ENCODE measurements around the gene SLC4A2. TPM values are rescaled to one million over a fixed set of nuclear protein-coding genes. Genes with fewer than 3 reads are reported as not detected.

The SLC4A2 gene
- total RNA-seq, 4 donors from 2014 or later, result 31.9 to 78.7 (median 59.7) TPM

DNA sequence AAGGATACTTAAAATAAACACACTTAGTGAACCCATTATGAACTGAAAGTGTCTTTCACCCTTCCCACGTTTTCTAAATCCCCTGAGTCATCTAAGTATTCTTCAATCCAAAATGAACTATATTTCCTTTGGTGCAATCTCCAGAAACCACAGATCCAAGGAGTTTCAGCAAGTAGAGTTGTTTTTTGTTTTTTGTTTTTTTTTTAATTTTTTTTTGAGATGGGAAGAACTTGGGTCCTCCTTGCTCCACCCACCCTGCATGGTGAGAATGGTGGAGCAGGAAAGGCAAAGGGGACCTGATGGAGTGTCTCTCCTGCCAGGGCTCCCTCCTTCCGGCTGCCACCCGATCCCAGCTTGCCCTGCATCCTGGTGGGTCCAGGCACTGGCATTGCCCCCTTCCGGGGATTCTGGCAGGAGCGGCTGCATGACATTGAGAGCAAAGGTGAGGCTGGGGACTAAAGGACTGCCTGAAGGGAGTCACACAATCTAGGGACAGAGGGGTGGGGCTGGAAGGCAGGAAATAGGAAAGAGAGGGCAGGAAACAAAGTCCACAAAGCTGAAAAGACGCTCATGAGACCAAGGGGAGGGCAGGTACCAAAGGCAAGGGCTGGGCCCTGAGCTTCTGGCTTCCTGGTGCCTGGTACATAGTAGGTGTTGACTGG, 47.2 kb upstream of the SLC4A2 start:
- WGBS, result 75% methylated on average over 6 of the region's 6 CpGs
- H3K4me1 ChIP-seq, result peaks cover 42% of the 10 kb centered on the region
- no peaks in the 10 kb centered on the region for H3K36me3 ChIP-seq
- peaks cover 45% of the 10 kb centered on the region for H3K27me3 ChIP-seq
- TF ChIP-seq POLR2AphosphoS5 (IDR thresholded peaks at IDR 0.05) (no peak), POLR2A (IDR thresholded peaks at IDR 0.05) (no peak), EP300 (IDR thresholded peaks at IDR 0.05) (no peak)
- TF ChIP-seq, protein P1, sequence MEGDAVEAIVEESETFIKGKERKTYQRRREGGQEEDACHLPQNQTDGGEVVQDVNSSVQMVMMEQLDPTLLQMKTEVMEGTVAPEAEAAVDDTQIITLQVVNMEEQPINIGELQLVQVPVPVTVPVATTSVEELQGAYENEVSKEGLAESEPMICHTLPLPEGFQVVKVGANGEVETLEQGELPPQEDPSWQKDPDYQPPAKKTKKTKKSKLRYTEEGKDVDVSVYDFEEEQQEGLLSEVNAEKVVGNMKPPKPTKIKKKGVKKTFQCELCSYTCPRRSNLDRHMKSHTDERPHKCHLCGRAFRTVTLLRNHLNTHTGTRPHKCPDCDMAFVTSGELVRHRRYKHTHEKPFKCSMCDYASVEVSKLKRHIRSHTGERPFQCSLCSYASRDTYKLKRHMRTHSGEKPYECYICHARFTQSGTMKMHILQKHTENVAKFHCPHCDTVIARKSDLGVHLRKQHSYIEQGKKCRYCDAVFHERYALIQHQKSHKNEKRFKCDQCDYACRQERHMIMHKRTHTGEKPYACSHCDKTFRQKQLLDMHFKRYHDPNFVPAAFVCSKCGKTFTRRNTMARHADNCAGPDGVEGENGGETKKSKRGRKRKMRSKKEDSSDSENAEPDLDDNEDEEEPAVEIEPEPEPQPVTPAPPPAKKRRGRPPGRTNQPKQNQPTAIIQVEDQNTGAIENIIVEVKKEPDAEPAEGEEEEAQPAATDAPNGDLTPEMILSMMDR (IDR thresholded peaks at IDR 0.05), result no peak
- no peak overlapping the region for H3K4me3 ChIP-seq
- no peaks in the 10 kb centered on the region for H3K9me3 ChIP-seq
- H3K27ac ChIP-seq, result no peak overlapping the region
- no peak for DNase-seq (ENCODE audit: low spot score in 2 of 2)

DNA sequence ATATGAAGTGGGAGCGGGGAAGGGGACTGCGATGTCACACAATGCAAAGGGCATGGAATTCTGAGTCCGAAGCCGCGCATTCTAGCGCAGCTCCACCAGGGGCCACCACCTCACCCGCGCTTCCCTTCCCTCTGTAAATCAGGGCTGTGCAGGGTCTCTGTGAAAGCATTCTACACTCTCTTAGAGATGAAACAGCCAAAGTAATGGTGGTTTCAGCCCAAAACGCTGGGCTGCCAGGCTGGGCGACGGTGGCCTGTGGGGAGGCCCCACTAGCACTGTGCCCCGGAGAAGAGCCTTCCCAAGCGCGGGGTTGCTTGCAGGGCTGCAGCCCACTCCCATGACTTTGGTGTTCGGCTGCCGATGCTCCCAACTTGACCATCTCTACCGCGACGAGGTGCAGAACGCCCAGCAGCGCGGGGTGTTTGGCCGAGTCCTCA, 46.5 kb upstream of the SLC4A2 start:
- peak overlapping the region; percentile 44 for H3K4me3 ChIP-seq
- H3K27ac ChIP-seq, result no peak overlapping the region
- DNase-seq (ENCODE audit: low spot score in 2 of 2), result no peak
- peaks cover 53% of the 10 kb centered on the region for H3K27me3 ChIP-seq
- no peaks in the 10 kb centered on the region for H3K36me3 ChIP-seq
- 47% methylated on average over 12 of the region's 23 CpGs for WGBS
- TF ChIP-seq POLR2AphosphoS5 (IDR thresholded peaks at IDR 0.05) (no peak), POLR2A (IDR thresholded peaks at IDR 0.05) (no peak)
- TF ChIP-seq, protein P1 (IDR thresholded peaks at IDR 0.05), result peak in 1 of 2 donors; percentile 53
- H3K4me1 ChIP-seq, result peaks cover 48% of the 10 kb centered on the region
- no peaks in the 10 kb centered on the region for H3K9me3 ChIP-seq

DNA sequence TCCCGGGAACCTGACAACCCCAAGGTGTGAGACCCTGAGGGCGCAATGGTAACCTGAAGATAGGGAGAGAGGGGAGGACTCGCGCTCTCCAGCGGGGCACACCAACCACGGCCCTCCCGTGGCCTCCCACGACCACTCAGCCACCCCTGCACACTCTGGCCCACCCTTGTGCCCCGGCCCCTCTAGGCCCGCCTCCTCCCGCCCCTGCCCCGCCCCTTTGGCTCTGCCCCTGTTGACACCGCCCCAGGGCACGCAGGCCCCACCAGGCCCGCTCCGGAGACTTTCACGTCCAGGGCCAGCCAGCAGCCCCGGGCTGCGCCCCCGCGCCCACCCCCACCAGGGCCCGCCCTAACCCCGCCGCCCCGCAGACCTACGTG, 46.0 kb upstream of the SLC4A2 start:
- Histone ChIP-seq H3K27ac (no peak overlapping the region), H3K4me1 (peaks cover 51% of the 10 kb centered on the region)
- no CpG with 5 or more reads among the region's 26 CpGs for WGBS

DNA sequence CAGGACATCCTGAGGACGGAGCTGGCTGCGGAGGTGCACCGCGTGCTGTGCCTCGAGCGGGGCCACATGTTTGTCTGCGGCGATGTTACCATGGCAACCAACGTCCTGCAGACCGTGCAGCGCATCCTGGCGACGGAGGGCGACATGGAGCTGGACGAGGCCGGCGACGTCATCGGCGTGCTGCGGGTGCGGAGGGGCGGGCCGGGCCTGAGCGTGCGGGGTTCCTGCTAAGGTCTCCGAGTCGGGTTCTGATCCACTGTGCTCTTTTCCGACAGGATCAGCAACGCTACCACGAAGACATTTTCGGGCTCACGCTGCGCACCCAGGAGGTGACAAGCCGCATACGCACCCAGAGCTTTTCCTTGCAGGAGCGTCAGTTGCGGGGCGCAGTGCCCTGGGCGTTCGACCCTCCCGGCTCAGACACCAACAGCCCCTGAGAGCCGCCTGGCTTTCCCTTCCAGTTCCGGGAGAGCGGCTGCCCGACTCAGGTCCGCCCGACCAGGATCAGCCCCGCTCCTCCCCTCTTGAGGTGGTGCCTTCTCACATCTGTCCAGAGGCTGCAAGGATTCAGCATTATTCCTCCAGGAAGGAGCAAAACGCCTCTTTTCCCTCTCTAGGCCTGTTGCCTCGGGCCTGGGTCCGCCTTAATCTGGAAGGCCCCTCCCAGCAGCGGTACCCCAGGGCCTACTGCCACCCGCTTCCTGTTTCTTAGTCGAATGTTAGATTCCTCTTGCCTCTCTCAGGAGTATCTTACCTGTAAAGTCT, 45.5 kb upstream of the SLC4A2 start:
- peak overlapping the region; percentile 44 for H3K4me3 ChIP-seq
- H3K27ac ChIP-seq, result no peak overlapping the region
- no peaks in the 10 kb centered on the region for H3K9me3 ChIP-seq
- 11% methylated on average over 18 of the region's 55 CpGs for WGBS
- DNase-seq (ENCODE audit: low spot score in 2 of 2), result peak; percentile 87 to 88
- no peaks in the 10 kb centered on the region for H3K36me3 ChIP-seq
- TF ChIP-seq, protein P1 (IDR thresholded peaks at IDR 0.05), result no peak
- TF ChIP-seq EP300 (IDR thresholded peaks at IDR 0.05) (no peak), POLR2AphosphoS5 (IDR thresholded peaks at IDR 0.05) (no peak), POLR2A (IDR thresholded peaks at IDR 0.05) (no peak)
- H3K4me1 ChIP-seq, result peaks cover 51% of the 10 kb centered on the region
- H3K27me3 ChIP-seq, result peaks cover 61% of the 10 kb centered on the region

More for the DNA sequence above, 46.0 kb upstream of the SLC4A2 start:
- no peaks in the 10 kb centered on the region for H3K36me3 ChIP-seq
- H3K9me3 ChIP-seq, result no peaks in the 10 kb centered on the region
- peak overlapping the region; percentile 44 for H3K4me3 ChIP-seq
- H3K27me3 ChIP-seq, result peaks cover 57% of the 10 kb centered on the region
- TF ChIP-seq POLR2A (IDR thresholded peaks at IDR 0.05) (no peak), EP300 (IDR thresholded peaks at IDR 0.05) (no peak), POLR2AphosphoS5 (IDR thresholded peaks at IDR 0.05) (no peak)
- TF ChIP-seq, protein P1 (IDR thresholded peaks at IDR 0.05), result no peak
- no peak for DNase-seq (ENCODE audit: low spot score in 2 of 2)

DNA sequence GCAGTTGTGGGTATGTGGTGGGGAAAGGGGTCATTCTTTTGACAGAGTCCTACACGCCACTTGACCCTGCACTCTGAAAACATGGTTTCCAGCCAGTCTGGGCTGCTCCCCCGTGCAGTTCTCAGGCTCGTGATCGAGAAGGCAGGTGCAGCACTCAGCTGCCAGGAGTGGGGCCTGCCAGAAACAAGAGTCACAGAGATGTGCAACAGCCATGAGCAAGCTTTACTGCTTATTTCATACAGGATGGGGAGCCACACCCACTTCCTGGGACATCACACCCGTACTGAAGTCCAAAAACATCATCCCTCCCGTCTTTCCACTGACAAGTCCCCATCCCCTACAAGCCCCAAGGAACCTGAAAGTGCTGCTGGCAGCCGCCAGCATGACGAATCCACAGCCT, 44.4 kb upstream of the SLC4A2 start:
- Histone ChIP-seq H3K4me1 (peaks cover 48% of the 10 kb centered on the region), H3K9me3 (no peaks in the 10 kb centered on the region), H3K27me3 (peaks cover 61% of the 10 kb centered on the region), H3K4me3 (no peak overlapping the region), H3K27ac (no peak overlapping the region), H3K36me3 (no peaks in the 10 kb centered on the region)
- 55% methylated on average over 8 of the region's 8 CpGs for WGBS
- no peak for TF ChIP-seq POLR2AphosphoS5 (IDR thresholded peaks at IDR 0.05)
- TF ChIP-seq EP300 (IDR thresholded peaks at IDR 0.05), result no peak
- TF ChIP-seq, protein P1 (IDR thresholded peaks at IDR 0.05), result no peak
- no peak for TF ChIP-seq POLR2A (IDR thresholded peaks at IDR 0.05)
- no peak for DNase-seq (ENCODE audit: low spot score in 2 of 2)
